Measurements from ENCODE around the gene NIPA2. TPM values are rescaled to one million over a fixed set of nuclear protein-coding genes. Genes with fewer than 3 reads are reported as not detected.

The NIPA2 gene
- total RNA-seq, 2 donors from 2014 or later, result 28.1 to 34.3 TPM

DNA sequence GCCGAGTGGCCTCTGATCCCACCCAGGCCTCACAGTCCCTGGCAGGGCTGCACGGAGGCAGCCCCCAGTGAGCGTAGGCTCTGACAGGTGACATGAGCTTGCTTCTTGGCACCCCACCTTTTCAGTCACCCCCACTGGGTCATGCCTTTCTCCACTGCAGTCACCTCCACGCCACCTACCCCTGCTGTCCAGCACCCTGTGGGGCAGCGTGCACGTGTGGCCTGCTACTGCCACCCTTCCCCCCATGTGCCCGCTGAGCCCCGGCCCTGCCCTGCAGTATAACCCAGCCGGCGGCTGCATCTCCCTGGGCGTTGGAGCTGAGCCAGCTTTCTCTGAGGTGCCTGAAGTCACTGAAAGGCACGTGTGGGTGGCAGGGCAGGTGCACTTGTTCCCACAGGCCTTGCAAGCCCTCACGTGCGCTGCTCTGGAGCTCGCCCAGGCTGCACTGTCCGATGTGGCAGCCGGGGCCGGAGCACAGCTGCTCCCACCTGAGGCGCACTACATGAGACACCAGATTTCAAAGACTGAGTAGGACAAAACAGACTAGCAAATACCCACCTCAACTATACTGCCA is 65.6 kb downstream of the NIPA2 start:
- Histone ChIP-seq H3K36me3 (peaks cover 68% of the 10 kb centered on the region), H3K4me3 (no peak overlapping the region), H3K4me1 (no peaks in the 10 kb centered on the region), H3K27ac (no peak overlapping the region), H3K27me3 (no peaks in the 10 kb centered on the region), H3K9me3 (no peaks in the 10 kb centered on the region)
- no peak for DNase-seq (ENCODE audit: low spot score)
- TF ChIP-seq, protein P1, sequence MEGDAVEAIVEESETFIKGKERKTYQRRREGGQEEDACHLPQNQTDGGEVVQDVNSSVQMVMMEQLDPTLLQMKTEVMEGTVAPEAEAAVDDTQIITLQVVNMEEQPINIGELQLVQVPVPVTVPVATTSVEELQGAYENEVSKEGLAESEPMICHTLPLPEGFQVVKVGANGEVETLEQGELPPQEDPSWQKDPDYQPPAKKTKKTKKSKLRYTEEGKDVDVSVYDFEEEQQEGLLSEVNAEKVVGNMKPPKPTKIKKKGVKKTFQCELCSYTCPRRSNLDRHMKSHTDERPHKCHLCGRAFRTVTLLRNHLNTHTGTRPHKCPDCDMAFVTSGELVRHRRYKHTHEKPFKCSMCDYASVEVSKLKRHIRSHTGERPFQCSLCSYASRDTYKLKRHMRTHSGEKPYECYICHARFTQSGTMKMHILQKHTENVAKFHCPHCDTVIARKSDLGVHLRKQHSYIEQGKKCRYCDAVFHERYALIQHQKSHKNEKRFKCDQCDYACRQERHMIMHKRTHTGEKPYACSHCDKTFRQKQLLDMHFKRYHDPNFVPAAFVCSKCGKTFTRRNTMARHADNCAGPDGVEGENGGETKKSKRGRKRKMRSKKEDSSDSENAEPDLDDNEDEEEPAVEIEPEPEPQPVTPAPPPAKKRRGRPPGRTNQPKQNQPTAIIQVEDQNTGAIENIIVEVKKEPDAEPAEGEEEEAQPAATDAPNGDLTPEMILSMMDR (IDR thresholded peaks at IDR 0.05), result no peak

DNA sequence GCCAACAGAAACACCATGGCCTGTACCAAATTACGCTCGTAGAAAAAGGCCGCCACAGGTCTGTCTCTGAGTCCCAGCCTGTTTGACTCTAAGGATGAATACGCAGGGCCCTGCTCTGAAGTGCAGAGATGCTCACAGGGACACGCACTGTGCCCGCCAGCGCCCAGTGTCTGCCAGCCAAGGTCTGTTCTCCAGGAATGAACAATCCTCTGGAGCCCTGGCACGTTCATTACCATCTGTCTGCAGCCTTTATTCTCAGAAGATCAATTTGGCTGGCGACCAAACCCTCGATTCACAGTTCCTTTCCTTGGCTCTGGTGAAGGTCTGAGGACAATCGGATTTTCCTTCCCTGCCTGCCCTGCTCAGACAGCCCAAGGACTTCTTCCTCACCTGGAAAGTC is 66.3 kb downstream of the NIPA2 start:
- Histone ChIP-seq H3K27ac (no peak overlapping the region), H3K4me3 (no peak overlapping the region), H3K4me1 (no peaks in the 10 kb centered on the region), H3K9me3 (no peaks in the 10 kb centered on the region), H3K27me3 (no peaks in the 10 kb centered on the region), H3K36me3 (peaks cover 74% of the 10 kb centered on the region)
- TF ChIP-seq, protein P1 (IDR thresholded peaks at IDR 0.05), result no peak
- DNase-seq (ENCODE audit: low spot score), result no peak

DNA sequence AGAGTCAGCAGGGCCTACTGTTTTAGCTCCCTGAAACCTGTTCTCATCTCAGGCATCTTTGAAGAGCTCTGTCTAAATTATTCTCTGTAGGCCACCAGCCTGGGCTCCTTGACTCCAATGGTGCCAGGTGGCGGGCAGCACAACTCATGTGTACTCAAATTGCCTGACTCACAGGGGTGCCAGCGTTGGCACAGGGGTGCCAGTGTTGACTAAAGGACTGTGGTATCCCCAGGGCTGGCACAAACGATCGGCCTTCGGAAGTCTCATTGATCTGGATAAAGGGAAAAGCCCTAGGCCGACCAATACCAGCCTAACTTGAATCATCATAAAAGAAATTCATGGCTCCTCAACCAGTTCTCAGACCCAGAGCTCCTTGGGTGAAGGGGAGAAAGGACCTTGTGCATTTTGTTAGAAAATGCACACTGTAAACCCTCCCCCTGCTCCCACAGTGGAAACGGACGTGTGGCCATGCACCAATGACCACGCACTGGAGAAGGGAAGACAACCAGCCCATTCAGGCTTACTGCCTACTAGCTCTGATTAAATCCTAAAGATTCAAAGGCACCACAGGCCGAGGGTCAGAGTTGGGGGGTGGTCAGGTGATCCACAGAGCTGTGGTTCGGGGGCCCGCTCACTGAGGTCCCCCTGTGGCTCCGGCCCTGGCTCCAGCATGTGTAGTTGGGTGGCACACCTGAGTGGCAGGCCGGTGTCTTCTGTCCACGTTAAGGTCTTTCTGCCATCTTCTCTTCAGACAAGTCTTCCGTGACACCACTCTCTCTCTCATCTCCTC is 68.9 kb downstream of the NIPA2 start:
- H3K27me3 ChIP-seq, result no peaks in the 10 kb centered on the region
- peaks cover 78% of the 10 kb centered on the region for H3K36me3 ChIP-seq
- no peaks in the 10 kb centered on the region for H3K4me1 ChIP-seq
- no peak overlapping the region for H3K27ac ChIP-seq
- TF ChIP-seq, protein P1 (IDR thresholded peaks at IDR 0.05), result no peak
- H3K9me3 ChIP-seq, result no peaks in the 10 kb centered on the region
- no peak for DNase-seq (ENCODE audit: low spot score)
- H3K4me3 ChIP-seq, result no peak overlapping the region

DNA sequence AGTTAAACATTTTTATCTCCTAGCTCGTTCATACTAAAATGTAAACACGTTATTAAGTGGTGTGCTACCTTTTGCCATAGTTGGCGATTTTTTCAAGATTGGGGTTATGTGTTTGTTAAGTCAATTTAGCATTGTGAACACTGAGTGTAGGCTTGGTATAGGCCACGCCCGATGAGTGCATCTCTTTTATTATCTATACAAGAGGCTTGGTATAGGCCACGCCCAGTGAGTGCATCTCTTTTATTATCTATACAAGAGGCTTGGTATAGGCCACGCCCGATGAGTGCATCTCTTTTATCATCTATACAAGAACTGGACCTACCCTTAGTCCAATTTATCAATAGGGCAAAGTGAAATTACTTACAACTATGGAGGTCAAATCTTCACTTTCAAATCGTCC is 70.4 kb downstream of the NIPA2 start:
- H3K36me3 ChIP-seq, result peaks cover 77% of the 10 kb centered on the region
- H3K4me3 ChIP-seq, result no peak overlapping the region
- TF ChIP-seq, protein P1 (IDR thresholded peaks at IDR 0.05), result no peak
- H3K27ac ChIP-seq, result no peak overlapping the region
- H3K27me3 ChIP-seq, result no peaks in the 10 kb centered on the region
- no peak for DNase-seq (ENCODE audit: low spot score)
- H3K4me1 ChIP-seq, result no peaks in the 10 kb centered on the region
- H3K9me3 ChIP-seq, result no peaks in the 10 kb centered on the region

DNA sequence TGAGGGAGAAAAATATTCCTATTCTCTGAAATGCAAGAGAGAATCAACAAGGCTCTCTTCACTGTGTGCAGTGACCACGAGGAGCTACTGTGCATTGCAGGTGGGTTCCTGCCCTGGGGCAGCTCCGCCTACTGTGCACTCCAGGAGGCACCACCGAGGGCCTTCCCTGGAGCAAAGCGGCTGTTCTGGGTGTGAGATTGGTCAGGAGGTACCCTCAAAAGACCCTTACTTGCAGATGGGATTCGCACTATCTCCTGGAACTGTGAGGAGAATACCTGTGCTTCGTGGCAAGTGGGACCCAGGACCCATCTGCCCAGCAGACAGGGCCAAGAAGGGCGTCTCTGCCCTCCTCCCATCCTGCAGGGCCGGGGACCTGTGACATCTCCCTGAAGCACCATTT is 72.8 kb downstream of the NIPA2 start:
- Histone ChIP-seq H3K27me3 (no peaks in the 10 kb centered on the region), H3K9me3 (no peaks in the 10 kb centered on the region), H3K4me3 (no peak overlapping the region), H3K4me1 (no peaks in the 10 kb centered on the region), H3K36me3 (peaks cover 93% of the 10 kb centered on the region), H3K27ac (no peak overlapping the region)
- no peak for DNase-seq (ENCODE audit: low spot score)
- TF ChIP-seq, protein P1 (IDR thresholded peaks at IDR 0.05), result no peak
